ENCODE data around the gene MED29. TPM values are rescaled to one million over a fixed set of nuclear protein-coding genes. Genes with fewer than 3 reads are reported as not detected.

MED29 gene
- total RNA-seq, 1 donor: 19.9 TPM

- Histone ChIP-seq H3K27ac (ENCODE audit: low read depth, low read length) (peak overlapping the region; percentile 96), H3K4me3 (ENCODE audit: insufficient read depth, low read length) (peak overlapping the region; percentile 71), H3K9me3 (ENCODE audit: low read depth, low read length) (no peaks in the 10 kb centered on the region), H3K36me3 (ENCODE audit: insufficient read depth, low read length) (no peaks in the 10 kb centered on the region), H3K79me2 (ENCODE audit: insufficient read depth, low read length) (peaks cover 14% of the 10 kb centered on the region), H3K4me2 (ENCODE audit: insufficient read depth, low read length) (peak overlapping the region; percentile 83), H4K20me1 (ENCODE audit: insufficient read depth, low read length) (peaks cover 8% of the 10 kb centered on the region), H2AFZ (ENCODE audit: low read length) (no peak overlapping the region), H3K27me3 (ENCODE audit: insufficient read depth, low read length) (no peaks in the 10 kb centered on the region), H3K4me1 (ENCODE audit: insufficient read depth, low read length) (peaks cover 46% of the 10 kb centered on the region)
- DNase-seq (ENCODE audit: insufficient read length, low spot score, missing footprints): peak; percentile 96
- TF ChIP-seq CTCF (IDR thresholded peaks at IDR 0.05; ENCODE audit: extremely low read depth, low read depth, low read length): no peak
These were observed 11.4 kb downstream of the MED29 start for GRCh38 chr19:39402346-39403300.

GRCh38 chr19:39403331-39404312 lies 12.4 kb downstream of the MED29 start:
- H2AFZ ChIP-seq (ENCODE audit: low read length): no peak overlapping the region
- H3K4me2 ChIP-seq (ENCODE audit: insufficient read depth, low read length): peak overlapping the region; percentile 83
- peaks cover 36% of the 10 kb centered on the region for H3K4me1 ChIP-seq (ENCODE audit: insufficient read depth, low read length)
- H3K4me3 ChIP-seq (ENCODE audit: insufficient read depth, low read length): peak overlapping the region; percentile 71
- peaks cover 18% of the 10 kb centered on the region for H4K20me1 ChIP-seq (ENCODE audit: insufficient read depth, low read length)
- peak; percentile 98 for DNase-seq (ENCODE audit: insufficient read length, low spot score, missing footprints)
- H3K9me3 ChIP-seq (ENCODE audit: low read depth, low read length): no peaks in the 10 kb centered on the region
- H3K79me2 ChIP-seq (ENCODE audit: insufficient read depth, low read length): peaks cover 19% of the 10 kb centered on the region
- peaks cover 9% of the 10 kb centered on the region for H3K36me3 ChIP-seq (ENCODE audit: insufficient read depth, low read length)
- H3K27me3 ChIP-seq (ENCODE audit: insufficient read depth, low read length): no peaks in the 10 kb centered on the region
- no peak for TF ChIP-seq CTCF (IDR thresholded peaks at IDR 0.05; ENCODE audit: extremely low read depth, low read depth, low read length)
- H3K27ac ChIP-seq (ENCODE audit: low read depth, low read length): peak overlapping the region; percentile 96

- Histone ChIP-seq H4K20me1 (ENCODE audit: insufficient read depth, low read length) (peaks cover 24% of the 10 kb centered on the region), H3K79me2 (ENCODE audit: insufficient read depth, low read length) (peaks cover 26% of the 10 kb centered on the region), H3K27me3 (ENCODE audit: insufficient read depth, low read length) (no peaks in the 10 kb centered on the region), H3K4me1 (ENCODE audit: insufficient read depth, low read length) (peaks cover 36% of the 10 kb centered on the region), H3K9me3 (ENCODE audit: low read depth, low read length) (no peaks in the 10 kb centered on the region), H2AFZ (ENCODE audit: low read length) (no peak overlapping the region), H3K4me2 (ENCODE audit: insufficient read depth, low read length) (peak overlapping the region; percentile 96), H3K27ac (ENCODE audit: low read depth, low read length) (peak overlapping the region; percentile 81), H3K36me3 (ENCODE audit: insufficient read depth, low read length) (peaks cover 13% of the 10 kb centered on the region), H3K4me3 (ENCODE audit: insufficient read depth, low read length) (no peak overlapping the region)
- TF ChIP-seq CTCF (IDR thresholded peaks at IDR 0.05; ENCODE audit: extremely low read depth, low read depth, low read length): no peak
- DNase-seq (ENCODE audit: insufficient read length, low spot score, missing footprints): peak; percentile 72
These were observed 14.2 kb downstream of the MED29 start for GRCh38 chr19:39405261-39405957.

Measured in osteoblast (primary cell).